Panc1 (cell line): ENCODE measurements around the gene INO80D. TPM values are rescaled to one million over a fixed set of nuclear protein-coding genes. Genes with fewer than 3 reads are reported as not detected.

Experiments used
- ATAC-seq: fragments of 200-7000 bp; cut with Tn5 transposase; 2 replicates; pipeline ENCODE4 v1.9.1; 2020; ENCODE audit warnings: mild to moderate bottlenecking, moderate library complexity
- BruUV-seq: library from RNA; stranded (reverse); fragments of 400-500 nt; replicated peaks from 2 replicates; lab custom pipeline; 2021; lab: Mats Ljungman, UMichigan
- CTCF ChIA-PET: fragments of 300-600 bp; sonication (Branson Sonifier 250); formaldehyde crosslinking; loops from one replicate; lab custom pipeline; 2022; ENCODE audit warnings: antibody characterized with exemption; lab: Charles Lee
- POLR2A ChIA-PET: fragments of 300-600 bp; sonication (Branson Sonifier 250); formaldehyde crosslinking; loops from one replicate; lab custom pipeline; 2022; ENCODE audit warnings: antibody characterized with exemption; lab: Charles Lee
- DNase-seq: peaks from one replicate; pipeline ENCODE4 v3.0.0-alpha.2; 2010; ENCODE audit warnings: low read depth, low spot score
- H3K27ac ChIP-seq: 2 replicates; pipeline ENCODE4 v1.5.1; 2011; ENCODE audit warnings: mild to moderate bottlenecking, low read length, inconsistent platforms
- H3K27me3 ChIP-seq: fragments of 200-500 bp; sonication (Bioruptor generic); 2 replicates; pipeline ENCODE4 v1.6.0; 2014; ENCODE audit warnings: low read length, inconsistent platforms; ENCODE audit not compliant: control insufficient read depth, insufficient read depth
- H3K36me3 ChIP-seq: fragments of 200-500 bp; sonication (Bioruptor generic); 2 replicates; pipeline ENCODE4 v1.5.1; 2014; ENCODE audit warnings: inconsistent platforms, mild to moderate bottlenecking, low read length, moderate library complexity; ENCODE audit not compliant: control insufficient read depth, insufficient read depth
- H3K4me1 ChIP-seq: 2 replicates; pipeline ENCODE4 v1.5.1; 2011; ENCODE audit warnings: inconsistent platforms, mild to moderate bottlenecking, low read length, moderate library complexity; ENCODE audit not compliant: control insufficient read depth, insufficient read depth
- H3K4me3 ChIP-seq, 2 experiments: 2 replicates each; pipeline ENCODE4 v1.5.1; 2011 to 2012; ENCODE audit warnings: low read depth in 2 of 2, low read length in 2 of 2, mild to moderate bottlenecking in 2 of 2, inconsistent platforms in 1 of 2, moderate library complexity in 1 of 2
- H3K9me3 ChIP-seq: fragments of 200-500 bp; sonication (Bioruptor generic); 2 replicates; pipeline ENCODE4 v1.5.1; 2014; ENCODE audit warnings: low read depth, mild to moderate bottlenecking, inconsistent platforms, low read length, moderate library complexity; ENCODE audit not compliant: control insufficient read depth, insufficient read depth
- POLR2AphosphoS5 ChIP-seq: IDR thresholded peaks from 2 replicates; pipeline ENCODE4 v1.6.1; 2012; ENCODE audit warnings: mild to moderate bottlenecking, low read depth, low read length, moderate library complexity
- SIN3A ChIP-seq: IDR thresholded peaks from 2 replicates; pipeline ENCODE4 v1.6.1; 2012; ENCODE audit warnings: low read depth, mild to moderate bottlenecking, low read length, moderate library complexity, borderline replicate concordance; ENCODE audit not compliant: insufficient read depth
- TCF7L2 ChIP-seq: IDR thresholded peaks from 2 replicates; pipeline ENCODE4 v1.6.1; 2011; ENCODE audit warnings: mild to moderate bottlenecking, low read depth, low read length, inconsistent platforms
- in situ Hi-C: cut with HindIII; loops from 2 replicates; pipeline ENCODE4 v1.10.0; 2016; ENCODE audit warnings: low sequenced_read_pairs, low pct_unique_long_range_greater_than_20kb
- intact Hi-C: fragments of 100-400 bp; cut with micrococcal nuclease; formaldehyde crosslinking; loops from one replicate; pipeline ENCODE4 v1.10.0; 2022; ENCODE audit not compliant: unreplicated experiment
- total RNA-seq: library from RNA; stranded (reverse); gene quantifications from one replicate; pipeline ENCODE4 v1.2.1, GENCODE V29; 2021; ENCODE audit not compliant: unreplicated experiment
- TF ChIP-seq, protein P1 (sequence below), 2 experiments: IDR thresholded peaks; 2 replicates each; pipeline ENCODE4 v1.6.1; 2011 to 2012; ENCODE audit warnings: low read depth in 2 of 2, control low read depth in 1 of 2, low read length in 1 of 2, mild to moderate bottlenecking in 1 of 2, moderate library complexity in 1 of 2; ENCODE audit not compliant: insufficient read depth in 1 of 2
- TF ChIP-seq, protein P2 (sequence below): fragments of 450-650 bp; IDR thresholded peaks from 2 replicates; pipeline ENCODE4 v1.5.1; 2017; ENCODE audit warnings: mild to moderate bottlenecking

INO80D gene
- total RNA-seq, 1 experiment from 2014 or later, result 17.9 TPM

DNA sequence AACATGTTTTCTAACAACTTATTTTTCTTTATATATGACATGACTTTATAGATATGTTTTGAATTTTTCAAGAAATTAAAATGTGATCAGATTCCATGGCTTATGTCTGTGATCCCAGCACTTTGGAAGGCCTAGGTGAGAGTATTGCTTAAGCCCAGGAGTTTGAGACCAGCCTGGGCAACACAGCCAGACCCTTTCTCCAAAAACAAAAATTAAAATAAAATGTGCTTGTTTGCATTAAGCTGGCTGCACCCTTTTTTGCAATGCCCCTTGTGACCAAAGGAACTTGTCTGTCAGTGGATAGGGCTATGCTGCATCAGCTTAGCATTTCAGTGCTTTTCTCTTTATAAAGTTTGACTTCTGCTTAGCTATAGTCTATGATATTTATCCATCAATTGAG lies 2.3 kb upstream of the INO80D start:
- ChIA-PET CTCF (no interaction called here), POLR2A (no interaction called here)
- intact Hi-C loops, result no loop called here
- Histone ChIP-seq H3K9me3 (no peaks in the 10 kb centered on the region), H3K27ac (no peak overlapping the region), H3K27me3 (no peaks in the 10 kb centered on the region), H3K4me1 (peaks cover 6% of the 10 kb centered on the region; the same call in 1 of the 2 replicates), H3K4me3 (no peak overlapping the region), H3K36me3 (peaks cover 2% of the 10 kb centered on the region; the same call in 1 of the 2 replicates)
- TF ChIP-seq SIN3A (no peak), TCF7L2 (no peak), POLR2AphosphoS5 (no peak)
- TF ChIP-seq, protein P1, sequence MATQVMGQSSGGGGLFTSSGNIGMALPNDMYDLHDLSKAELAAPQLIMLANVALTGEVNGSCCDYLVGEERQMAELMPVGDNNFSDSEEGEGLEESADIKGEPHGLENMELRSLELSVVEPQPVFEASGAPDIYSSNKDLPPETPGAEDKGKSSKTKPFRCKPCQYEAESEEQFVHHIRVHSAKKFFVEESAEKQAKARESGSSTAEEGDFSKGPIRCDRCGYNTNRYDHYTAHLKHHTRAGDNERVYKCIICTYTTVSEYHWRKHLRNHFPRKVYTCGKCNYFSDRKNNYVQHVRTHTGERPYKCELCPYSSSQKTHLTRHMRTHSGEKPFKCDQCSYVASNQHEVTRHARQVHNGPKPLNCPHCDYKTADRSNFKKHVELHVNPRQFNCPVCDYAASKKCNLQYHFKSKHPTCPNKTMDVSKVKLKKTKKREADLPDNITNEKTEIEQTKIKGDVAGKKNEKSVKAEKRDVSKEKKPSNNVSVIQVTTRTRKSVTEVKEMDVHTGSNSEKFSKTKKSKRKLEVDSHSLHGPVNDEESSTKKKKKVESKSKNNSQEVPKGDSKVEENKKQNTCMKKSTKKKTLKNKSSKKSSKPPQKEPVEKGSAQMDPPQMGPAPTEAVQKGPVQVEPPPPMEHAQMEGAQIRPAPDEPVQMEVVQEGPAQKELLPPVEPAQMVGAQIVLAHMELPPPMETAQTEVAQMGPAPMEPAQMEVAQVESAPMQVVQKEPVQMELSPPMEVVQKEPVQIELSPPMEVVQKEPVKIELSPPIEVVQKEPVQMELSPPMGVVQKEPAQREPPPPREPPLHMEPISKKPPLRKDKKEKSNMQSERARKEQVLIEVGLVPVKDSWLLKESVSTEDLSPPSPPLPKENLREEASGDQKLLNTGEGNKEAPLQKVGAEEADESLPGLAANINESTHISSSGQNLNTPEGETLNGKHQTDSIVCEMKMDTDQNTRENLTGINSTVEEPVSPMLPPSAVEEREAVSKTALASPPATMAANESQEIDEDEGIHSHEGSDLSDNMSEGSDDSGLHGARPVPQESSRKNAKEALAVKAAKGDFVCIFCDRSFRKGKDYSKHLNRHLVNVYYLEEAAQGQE (IDR thresholded peaks at IDR 0.05; ENCODE audit: insufficient read depth in 1 of 2, low read depth in 2 of 2, low read length in 1 of 2), result no peak
- TF ChIP-seq, protein P2, sequence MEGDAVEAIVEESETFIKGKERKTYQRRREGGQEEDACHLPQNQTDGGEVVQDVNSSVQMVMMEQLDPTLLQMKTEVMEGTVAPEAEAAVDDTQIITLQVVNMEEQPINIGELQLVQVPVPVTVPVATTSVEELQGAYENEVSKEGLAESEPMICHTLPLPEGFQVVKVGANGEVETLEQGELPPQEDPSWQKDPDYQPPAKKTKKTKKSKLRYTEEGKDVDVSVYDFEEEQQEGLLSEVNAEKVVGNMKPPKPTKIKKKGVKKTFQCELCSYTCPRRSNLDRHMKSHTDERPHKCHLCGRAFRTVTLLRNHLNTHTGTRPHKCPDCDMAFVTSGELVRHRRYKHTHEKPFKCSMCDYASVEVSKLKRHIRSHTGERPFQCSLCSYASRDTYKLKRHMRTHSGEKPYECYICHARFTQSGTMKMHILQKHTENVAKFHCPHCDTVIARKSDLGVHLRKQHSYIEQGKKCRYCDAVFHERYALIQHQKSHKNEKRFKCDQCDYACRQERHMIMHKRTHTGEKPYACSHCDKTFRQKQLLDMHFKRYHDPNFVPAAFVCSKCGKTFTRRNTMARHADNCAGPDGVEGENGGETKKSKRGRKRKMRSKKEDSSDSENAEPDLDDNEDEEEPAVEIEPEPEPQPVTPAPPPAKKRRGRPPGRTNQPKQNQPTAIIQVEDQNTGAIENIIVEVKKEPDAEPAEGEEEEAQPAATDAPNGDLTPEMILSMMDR, result no peak
- DNase-seq (no peak), ATAC-seq (no peak)
- no TSS peak for BruUV-seq
- in situ Hi-C loops, result no loop called here

DNA sequence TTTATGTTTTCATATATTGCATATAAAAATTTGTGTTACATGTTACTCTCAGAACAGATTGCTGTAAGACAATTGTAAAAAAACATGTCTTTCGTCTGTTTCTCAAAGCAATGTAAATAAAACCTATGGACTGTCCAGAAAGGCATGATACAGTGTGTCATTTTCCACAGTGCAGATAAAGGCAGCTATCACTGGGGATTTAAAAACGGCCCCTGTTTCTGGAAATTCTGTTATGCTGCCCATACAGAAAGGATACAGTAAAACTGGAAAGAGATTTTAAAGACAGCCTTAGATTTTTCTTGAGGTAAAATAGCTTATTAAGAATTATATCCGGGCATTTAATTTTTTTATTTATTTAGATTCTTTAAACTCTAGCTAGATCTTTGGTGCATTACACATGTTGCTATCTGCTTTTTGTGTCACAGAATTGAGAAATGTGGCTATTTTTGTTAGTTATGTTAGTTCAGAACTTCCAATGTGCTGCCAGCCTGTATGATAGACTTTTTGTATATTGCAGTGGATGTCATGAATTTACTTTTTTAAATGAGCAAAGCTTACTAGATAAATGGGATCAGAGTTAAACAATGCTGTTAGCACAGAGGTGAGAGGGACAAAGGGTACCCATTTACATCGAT lies 859 bp upstream of the INO80D start:
- intact Hi-C loops, result no loop called here
- TSS peak; percentile 84 for BruUV-seq
- ChIA-PET CTCF (interaction anchor here (0.6 kb wide), 1 partner anchor 103 kb away, joined by 5 read pairs; no protein-coding TSS in a partner anchor), POLR2A (interaction anchor here (0.6 kb wide), 2 partner anchors 11 to 54 kb away, joined by 3 to 4 read pairs; no protein-coding TSS in a partner anchor)
- Histone ChIP-seq H3K36me3 (peaks cover 2% of the 10 kb centered on the region; the same call in 1 of the 2 replicates), H3K4me3 (peak overlapping the region; percentile 74 to 88), H3K27me3 (no peaks in the 10 kb centered on the region), H3K27ac (peak overlapping the region; percentile 97), H3K4me1 (peaks cover 17% of the 10 kb centered on the region; the same call in 1 of the 2 replicates), H3K9me3 (no peaks in the 10 kb centered on the region)
- ATAC-seq (no peak), DNase-seq (no peak)
- TF ChIP-seq, protein P1 (IDR thresholded peaks at IDR 0.05; ENCODE audit: insufficient read depth in 1 of 2, low read depth in 2 of 2, low read length in 1 of 2), result no peak
- TF ChIP-seq, protein P2, result no peak
- TF ChIP-seq POLR2AphosphoS5 (no peak), SIN3A (no peak), TCF7L2 (no peak)
- in situ Hi-C loops, result no loop called here
